NOMO-1 treated with DMSO at 0.1 percent for 48 hours (cell line): ENCODE measurements around the gene TMEM238.
"Not testable (repeated sequence)": the region's sequence is repeated elsewhere in the genome, so short reads cannot be mapped to it uniquely, and the experiment has no call there.

ENCODE experiments used
- DNase-seq: peaks from one replicate; lab custom pipeline; 2025; ENCODE audit not compliant: unreplicated experiment; lab: John Stamatoyannopoulos, UW

The TMEM238 gene

DNA sequence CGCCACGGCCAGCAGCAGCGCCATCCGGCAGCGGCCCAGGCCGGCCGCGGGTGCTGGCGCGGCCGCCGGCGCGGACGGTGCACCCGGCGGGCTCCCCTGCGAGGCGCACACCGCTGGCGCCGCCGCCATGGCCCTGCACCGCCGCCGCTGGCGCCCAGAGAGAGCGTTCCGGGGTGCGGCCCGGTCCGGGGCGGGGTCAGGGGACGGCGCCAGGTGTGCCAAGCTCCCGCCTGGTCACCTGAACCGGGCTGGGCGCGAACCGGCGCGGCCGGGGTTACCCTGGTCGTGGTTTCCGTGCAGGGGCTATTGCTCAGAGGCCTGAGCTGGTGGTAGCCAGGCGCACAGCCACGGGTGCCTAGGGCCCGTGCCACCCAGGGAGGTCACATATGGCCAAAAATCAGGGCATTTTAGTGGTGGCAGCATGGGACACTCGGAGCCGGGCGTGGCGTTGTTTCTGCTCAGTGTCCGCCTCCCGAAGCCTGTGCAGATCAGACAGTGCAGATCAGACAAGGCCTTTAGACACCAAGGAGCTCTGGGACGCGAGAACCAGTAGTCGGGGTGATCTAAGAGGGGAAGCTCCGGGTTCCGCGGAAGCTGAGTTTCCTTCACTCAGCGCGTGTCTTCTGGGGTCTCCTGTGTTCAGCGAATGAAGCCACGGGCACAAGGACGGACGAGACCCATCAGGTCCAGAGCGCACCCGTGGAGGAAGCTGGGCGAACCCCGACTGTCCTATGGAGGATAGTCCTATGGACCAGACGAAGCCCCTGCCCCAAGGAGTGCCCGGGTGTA is at the start of gene TMEM238:
Gene TMEM238 (minus strand): TSS at position 162 of the 789 bp plus-strand sequence. CDS start 33 bp downstream, at position 129.
- DNase-seq, result peak; percentile 50

GRCh38 chr19:55433292-55433691 is 49.2 kb upstream of the TMEM238 start:
- no peak for DNase-seq

- DNase-seq, result no peak
Observed at GRCh38 chr19:55432241-55432959, 48.3 kb upstream of the TMEM238 start.

DNA sequence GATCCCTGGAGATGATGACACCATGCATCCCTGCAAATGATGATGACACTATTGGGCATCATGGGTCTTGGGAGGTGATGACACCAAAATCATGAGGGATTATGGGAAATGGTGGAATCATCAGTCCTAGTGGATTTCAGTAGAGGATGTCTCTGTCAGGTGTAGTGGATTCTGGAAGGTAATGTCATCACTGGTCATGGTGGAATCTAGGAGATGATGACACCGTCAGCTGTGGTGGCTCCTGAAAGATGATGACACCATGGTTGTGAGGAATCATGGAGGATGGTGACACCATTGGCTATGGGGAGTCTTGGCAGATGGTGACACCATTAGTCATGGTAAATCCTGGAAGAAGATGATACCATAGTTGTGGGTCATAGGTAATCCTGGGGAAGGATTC is 47.1 kb upstream of the TMEM238 start:
- DNase-seq, result no peak

DNA sequence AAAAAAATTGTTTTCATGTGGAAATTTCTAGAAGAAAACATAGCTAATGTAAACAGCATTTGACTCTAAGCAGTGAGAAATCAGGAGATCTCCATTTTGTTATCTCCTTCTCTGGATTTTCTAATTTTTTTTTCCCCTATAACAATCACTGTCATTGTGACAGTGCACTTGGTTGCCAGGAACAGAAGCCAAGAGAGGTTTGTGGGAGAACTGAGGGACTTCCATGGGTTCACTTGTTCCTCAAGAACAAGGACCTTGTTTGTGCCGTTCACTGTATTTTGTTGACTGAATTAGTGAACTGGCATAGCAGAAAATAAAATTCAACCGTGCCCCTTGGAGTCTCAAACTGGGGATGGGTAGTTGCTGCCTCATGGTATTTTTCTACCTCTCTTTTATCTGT is 42.0 kb upstream of the TMEM238 start:
- DNase-seq, result no peak

- no peak for DNase-seq
Observed at GRCh38 chr19:55424518-55424917, 40.4 kb upstream of the TMEM238 start.

DNA sequence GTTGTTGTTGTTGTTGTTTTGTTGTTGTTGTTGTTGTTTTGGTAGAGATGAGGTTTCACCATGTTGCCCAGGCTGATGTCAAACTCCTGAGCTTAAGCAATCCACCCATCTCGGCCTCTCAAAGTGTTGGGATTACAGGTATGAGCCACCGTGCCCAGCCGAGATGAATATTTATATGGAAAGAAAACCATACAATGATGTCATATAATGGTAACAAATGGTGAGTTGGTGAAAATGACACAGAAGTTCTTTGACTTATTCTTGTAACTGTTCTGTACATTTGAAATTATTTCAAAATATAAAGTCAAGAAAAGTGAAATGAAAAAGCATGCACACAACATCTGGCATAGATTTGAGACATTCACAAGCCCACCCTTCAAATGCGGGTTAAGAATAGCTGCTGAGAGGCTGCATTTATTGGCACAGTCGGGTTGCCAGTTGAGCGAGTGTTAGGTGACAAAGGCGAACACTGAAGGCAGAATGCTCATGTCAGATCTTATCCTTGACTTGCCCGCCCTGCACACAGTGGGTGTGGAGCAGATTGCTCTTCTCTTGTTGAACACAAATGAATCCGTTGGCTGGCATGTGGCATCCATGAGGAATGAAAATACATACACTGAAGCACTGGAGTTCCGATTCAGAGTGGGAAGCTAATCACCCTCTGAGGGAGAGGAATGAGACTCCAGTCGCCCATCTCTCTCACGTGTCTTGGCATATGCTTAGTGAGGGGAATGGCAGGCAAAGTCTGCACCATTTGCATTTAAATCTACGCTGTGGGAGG is 39.3 kb upstream of the TMEM238 start:
- DNase-seq, result no peak

DNA sequence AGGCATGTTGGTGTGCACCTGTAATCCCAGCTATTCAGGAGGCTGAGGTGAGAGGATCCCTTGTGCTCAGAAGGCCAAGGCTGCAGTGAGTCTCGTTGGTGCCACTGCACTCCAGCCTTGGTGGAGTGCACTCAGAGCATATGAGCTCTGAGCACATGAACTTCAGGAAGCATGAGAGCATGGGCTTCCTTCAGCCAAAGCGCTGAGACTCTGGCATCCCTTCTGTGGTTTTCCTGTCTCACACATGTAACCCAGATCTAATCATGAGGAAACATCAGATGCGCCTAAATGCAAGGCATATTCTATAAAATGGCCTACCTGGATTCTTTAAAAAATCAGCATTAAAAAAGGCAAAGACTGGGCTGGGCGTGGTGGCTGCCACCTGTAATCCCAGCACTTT is 37.2 kb upstream of the TMEM238 start:
- not testable (repeated sequence) for DNase-seq

DNA sequence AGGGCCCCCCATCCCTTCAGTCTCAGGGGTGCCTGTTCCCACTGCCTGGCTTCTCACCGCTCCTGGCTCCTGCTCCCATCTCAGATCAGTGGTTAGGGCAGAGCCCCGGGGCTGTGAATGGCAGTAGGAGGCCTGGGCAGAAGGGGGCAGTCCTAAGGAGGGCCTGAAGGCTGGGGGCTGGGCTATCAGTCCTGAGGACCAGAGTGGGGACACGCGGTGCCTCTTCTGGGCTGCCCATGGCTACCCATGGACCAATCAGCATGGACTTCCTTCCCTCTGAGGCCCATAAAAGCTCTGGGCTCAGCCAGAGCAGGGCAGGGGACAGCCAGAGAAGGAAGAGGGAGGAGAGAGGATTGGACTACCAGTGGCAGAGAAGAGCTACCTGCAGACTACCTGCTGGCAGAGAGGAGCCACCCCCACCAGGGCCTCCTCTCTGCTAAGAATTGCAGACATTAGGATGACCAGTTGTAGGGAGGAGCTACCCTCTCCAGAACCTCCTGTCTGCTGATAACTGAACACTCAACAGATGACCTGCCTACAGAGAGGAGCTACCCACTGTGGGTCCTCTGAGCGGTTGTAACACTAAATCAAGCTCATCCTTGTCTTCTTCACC is 35.6 kb upstream of the TMEM238 start:
- DNase-seq, result no peak

DNA sequence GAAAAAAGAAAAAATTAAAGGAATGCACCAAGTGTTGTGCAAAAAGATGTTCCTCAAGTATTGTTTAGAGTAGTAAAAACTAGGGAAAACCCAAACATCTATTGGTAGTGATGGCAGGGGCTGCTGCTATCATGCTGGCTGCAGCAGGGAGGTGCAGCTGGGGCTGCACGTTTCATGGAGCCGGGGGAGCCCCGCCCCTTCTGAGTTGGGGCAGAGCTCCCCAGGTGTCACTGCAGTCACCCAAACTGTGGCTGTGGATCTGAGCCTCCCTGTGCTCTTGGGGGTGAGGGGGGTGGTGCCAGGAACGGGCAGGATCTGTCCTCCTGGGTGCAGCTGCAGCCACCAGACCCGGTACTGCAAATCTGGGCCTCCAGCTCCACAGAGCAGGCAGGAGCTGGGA is 35.0 kb upstream of the TMEM238 start:
- no peak for DNase-seq

- peak; percentile 31 for DNase-seq
Observed at GRCh38 chr19:55418185-55418584, 34.1 kb upstream of the TMEM238 start.

DNA sequence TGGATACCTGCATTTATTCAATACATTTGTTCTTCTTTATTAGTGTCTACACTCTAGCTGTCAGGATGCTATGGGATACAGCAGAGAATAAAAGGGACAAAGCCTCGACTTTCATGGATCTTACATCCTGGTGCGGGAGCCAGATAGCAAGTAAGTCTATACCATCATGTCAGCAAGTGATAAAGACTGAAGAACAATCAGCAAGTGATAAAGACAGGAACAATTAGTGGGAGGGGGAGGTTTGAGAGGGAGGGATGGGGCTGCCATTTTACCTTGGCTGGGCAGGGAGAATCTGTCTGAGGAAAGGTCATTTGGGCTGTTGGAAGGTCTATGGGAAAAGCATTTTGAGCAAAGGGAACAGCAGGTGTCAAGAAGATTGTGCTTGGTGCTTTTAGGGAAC is 26.1 kb upstream of the TMEM238 start:
- DNase-seq, result no peak

DNA sequence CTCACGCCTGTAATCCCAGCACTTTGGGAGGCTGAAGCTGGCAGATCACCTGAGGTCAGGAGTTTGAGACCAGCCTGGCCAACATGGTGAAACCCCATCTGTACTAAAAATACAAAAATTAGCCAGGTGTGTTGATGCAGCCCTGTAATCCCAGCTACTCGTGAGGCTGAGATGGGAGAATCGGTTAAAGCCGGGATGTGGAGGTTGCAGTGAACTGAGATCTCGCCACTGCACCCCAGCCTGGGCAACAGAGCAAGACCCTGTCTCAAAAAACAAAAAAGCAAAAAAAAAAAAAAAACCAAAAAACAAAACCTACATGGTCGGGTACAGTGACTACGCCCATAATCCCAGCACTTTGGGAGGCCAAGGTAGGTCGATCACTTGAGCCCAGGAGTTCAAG is 25.1 kb upstream of the TMEM238 start:
- DNase-seq, result not testable (repeated sequence)

DNA sequence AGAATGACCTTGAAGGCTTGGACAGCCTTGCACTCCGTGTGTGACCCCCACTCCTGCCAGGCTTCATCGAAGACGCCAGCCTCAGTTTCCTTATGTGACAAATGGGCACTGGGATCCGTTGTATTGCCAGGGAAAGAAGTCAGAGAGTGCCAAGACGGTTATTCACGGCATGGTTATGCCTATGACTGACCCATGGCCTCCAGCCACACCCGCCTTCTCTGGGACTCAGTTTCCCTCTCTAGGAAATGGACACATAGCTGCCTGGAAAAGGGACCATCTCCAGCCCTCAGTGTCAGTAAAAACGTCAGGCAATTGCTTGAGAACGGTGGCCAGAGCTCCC is 24.4 kb upstream of the TMEM238 start:
- DNase-seq, result no peak

DNA sequence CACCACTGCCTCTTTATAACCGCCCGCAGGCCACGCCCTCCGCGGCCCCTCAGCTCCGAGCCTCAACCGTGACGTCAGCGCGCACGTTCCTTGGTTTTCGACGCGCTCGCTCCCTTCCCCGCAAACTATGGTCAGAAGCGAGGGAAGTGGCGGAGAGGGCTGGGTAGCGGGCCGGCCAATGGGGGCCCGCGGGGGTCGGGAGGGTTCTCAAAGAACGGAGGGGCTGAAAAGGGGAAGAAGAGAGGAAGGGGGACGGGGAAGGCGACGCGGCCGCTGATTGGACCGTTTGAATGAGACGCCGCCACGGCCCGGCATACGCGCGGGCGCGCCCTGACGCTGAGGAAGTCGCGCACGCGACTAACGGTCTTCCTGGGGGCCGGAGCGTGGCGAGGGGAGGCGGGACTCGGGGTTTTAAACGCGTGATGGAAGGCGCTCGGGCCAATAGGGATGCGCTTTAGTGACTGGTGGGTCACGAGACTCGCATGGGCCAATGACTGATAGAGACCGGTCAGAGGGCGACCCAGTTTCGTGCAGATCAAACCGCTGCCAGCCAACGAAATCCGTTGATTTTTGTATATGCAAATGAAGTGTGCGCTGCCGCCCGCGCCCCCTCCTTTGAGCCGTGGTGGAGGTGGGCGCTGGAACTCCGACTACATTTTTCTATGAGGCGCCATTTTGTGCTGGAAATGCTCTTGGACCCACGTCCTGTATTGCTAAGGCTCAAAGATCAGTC is 23.9 kb upstream of the TMEM238 start:
- DNase-seq, result peak; percentile 99

DNA sequence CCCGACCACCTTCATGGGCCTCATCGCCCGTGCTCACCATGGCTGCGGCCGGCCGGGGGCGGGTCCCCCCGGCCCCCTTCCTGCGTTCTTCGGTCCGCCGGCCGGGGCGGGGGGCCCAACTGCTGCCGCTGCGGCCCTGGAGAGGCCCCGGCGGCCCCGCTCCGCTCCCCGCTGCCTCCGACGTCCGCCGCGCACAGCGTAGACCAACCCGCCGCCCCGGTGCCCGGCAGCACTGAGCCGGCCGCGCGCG is 23.4 kb upstream of the TMEM238 start, which contains the start of gene UBE2S:
Gene UBE2S (minus strand): TSS at position 239 of the 250 bp plus-strand sequence. CDS start 199 bp downstream, at position 40.
- not testable (repeated sequence) for DNase-seq

DNA sequence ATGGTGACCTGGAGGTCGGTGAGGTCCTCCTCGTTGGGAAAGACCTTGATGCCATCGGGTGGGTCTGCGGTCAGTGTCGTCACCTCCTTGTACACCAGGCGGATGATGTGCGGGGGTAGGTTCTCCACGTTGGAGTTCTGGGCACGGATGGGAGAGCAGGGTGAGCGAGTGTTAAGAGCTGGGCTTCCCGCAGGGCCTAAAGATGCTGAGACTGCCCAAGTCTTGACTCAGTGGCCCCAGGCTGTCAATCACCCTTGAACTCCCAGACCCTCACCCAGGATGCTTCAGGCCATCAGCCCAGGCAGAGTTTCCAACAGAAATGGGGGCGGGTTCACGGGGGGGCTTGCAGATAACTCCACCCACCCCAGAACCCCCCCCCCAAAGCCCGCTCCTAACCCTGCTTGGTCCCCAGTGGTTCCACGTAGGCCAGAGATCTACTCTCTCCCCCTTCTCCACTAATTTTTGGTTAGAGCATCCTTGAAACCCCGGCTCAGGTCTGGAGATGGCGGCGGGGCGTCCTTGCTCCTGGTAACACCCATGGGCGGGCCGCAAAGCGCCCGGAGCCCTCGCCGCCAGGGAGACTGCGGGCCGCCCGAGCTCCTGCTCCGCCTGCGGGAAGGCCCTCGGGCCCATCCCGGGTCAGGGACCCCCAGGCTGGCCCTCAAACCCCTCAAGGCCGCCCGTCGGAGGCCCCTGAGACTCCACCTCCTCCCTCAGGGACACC is 22.9 kb upstream of the TMEM238 start:
- DNase-seq, result no peak

- peak; percentile 18 for DNase-seq
Observed at GRCh38 chr19:55406091-55406825, 22.2 kb upstream of the TMEM238 start.

DNA sequence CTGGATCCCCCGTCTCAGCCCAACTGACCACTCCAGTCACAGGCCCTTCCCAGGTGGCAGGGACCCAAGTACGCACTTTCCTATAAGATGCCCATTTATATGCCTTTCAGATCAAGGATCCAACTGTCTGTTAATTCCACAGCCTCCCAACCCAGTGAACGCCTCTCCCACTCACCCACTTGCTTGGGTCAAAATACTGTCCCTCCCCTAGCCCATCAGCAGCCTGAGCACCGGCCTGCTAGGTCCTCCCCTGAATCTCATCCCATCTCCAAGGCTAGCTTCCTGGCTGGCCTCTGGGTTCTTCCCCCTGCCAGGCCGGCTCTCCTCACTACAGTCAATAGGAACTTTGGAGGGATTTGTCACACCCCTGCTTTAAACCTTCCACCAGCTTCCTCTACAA is 21.5 kb upstream of the TMEM238 start:
- DNase-seq, result no peak
